22Rv1 (cell line): ENCODE measurements around the gene STX3.
A peak's percentile ranks its signal among the peaks of the same experiment; 100 is the strongest.

Experiments
- H3K27ac ChIP-seq: fragments of 450-650 bp; 2 replicates; pipeline ENCODE4 v1.5.1; 2017
- ZFX ChIP-seq: fragments of 450-650 bp; IDR thresholded peaks from 2 replicates; pipeline ENCODE4 v1.6.1; 2017; ENCODE audit warnings: antibody characterized with exemption, borderline replicate concordance
- TF ChIP-seq, protein P1 (sequence below): fragments of 450-650 bp; IDR thresholded peaks from 2 replicates; pipeline ENCODE4 v1.5.1; 2017; ENCODE audit warnings: mild to moderate bottlenecking

The STX3 gene

GRCh38 chr11:59787255-59787588 is 32.0 kb downstream of the STX3 start:
- peak overlapping the region; percentile 86 for H3K27ac ChIP-seq
- no peak for TF ChIP-seq ZFX
- TF ChIP-seq, protein P1, sequence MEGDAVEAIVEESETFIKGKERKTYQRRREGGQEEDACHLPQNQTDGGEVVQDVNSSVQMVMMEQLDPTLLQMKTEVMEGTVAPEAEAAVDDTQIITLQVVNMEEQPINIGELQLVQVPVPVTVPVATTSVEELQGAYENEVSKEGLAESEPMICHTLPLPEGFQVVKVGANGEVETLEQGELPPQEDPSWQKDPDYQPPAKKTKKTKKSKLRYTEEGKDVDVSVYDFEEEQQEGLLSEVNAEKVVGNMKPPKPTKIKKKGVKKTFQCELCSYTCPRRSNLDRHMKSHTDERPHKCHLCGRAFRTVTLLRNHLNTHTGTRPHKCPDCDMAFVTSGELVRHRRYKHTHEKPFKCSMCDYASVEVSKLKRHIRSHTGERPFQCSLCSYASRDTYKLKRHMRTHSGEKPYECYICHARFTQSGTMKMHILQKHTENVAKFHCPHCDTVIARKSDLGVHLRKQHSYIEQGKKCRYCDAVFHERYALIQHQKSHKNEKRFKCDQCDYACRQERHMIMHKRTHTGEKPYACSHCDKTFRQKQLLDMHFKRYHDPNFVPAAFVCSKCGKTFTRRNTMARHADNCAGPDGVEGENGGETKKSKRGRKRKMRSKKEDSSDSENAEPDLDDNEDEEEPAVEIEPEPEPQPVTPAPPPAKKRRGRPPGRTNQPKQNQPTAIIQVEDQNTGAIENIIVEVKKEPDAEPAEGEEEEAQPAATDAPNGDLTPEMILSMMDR = no peak

- no peak for TF ChIP-seq ZFX
- TF ChIP-seq, protein P1 = no peak
- H3K27ac ChIP-seq = peak overlapping the region; percentile 86
These were observed 32.6 kb downstream of the STX3 start for GRCh38 chr11:59787816-59788215.

- no peak for TF ChIP-seq ZFX
- TF ChIP-seq, protein P1 = no peak
- no peak overlapping the region for H3K27ac ChIP-seq
These were observed 36.5 kb downstream of the STX3 start for GRCh38 chr11:59791639-59792038.

GRCh38 chr11:59792507-59792906 is 37.3 kb downstream of the STX3 start:
- TF ChIP-seq, protein P1 = no peak
- no peak for TF ChIP-seq ZFX
- H3K27ac ChIP-seq = no peak overlapping the region

DNA sequence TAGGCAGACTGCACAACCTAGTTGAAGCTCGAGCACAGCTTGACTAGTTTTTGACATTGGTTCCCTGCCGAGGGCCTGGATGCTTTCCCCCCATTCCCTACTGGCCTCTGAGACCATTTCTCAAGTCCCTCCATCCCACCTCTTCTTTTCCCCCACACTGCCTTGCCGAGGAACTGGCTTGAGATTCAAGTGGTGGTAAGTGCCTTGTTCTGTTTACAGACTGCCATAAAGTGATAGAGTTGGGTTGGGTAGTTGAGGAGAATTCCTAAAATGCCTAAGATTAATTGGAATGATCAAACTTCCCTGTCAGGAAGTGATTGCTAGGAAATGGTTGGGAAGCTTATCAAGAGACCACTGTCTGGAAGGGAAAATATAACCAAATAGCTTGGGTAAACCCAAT is 39.2 kb downstream of the STX3 start:
- TF ChIP-seq ZFX = no peak
- TF ChIP-seq, protein P1 = no peak
- no peak overlapping the region for H3K27ac ChIP-seq

DNA sequence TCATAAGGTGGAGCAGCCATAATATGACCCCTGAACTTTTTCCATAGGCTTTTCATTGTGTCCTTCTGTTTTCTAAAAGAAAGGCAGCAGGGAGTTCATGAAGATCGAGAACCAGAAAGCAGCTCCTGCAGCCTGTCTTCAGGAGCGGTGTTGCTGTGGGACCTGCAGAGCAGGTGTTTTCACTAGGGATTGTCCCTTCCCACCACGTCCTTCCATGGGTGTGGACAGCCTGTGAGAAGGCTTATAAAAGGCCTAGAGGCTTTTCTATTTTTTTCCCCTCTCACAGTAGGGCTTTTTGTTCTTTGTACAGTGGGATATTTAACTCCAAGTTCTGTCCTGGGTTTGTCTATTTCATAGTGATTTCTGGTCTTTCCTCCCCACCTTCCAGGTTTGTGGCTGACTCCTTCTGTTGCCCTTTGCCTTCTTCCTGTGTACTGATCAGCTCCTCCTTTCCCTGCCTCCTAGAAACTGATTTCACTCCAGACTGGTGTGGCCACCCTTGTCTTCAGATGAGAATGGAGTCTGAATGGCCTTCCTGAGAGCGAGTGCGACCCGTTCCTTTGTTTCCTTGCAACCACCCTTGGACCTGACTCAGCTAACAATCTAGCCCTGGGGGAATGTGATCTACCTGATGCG is 45.3 kb downstream of the STX3 start:
- TF ChIP-seq, protein P1 = no peak
- TF ChIP-seq ZFX = no peak
- no peak overlapping the region; the same call in 1 of the 2 replicates for H3K27ac ChIP-seq

DNA sequence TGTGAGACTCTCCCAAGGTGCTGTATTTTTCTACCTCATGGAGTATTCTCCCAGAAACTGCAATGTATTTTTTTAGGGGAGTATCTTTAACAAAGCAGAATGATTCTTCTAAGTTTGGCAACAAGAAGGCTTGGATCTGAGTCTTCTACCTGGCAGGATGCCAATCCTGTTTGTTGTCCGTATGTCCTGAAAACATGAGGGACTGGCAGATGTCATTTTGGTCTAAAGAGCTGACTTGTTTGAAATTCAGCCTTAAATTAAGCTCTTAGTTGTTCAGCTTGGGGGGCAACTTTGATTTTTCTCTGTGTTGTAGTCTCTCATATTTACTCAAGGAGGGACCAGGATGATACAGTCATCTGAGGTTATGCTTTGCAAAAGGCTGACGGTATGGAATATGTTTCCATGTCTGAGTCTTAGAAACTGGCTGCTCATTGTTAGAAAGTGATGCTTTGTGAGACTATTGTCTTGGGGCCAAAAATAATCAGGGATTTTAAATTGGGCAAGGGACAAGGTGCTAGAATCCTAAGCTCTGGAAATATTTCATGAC is 46.1 kb downstream of the STX3 start:
- TF ChIP-seq, protein P1 = no peak
- no peak for TF ChIP-seq ZFX
- no peak overlapping the region for H3K27ac ChIP-seq
